ENCODE measurements around the gene GTF2F2.
A peak's percentile ranks its signal among the peaks of the same experiment; 100 is the strongest.
"Not testable (repeated sequence)": the region's sequence is repeated elsewhere in the genome, so short reads cannot be mapped to it uniquely, and the experiment has no call there.

GTF2F2 gene

DNA sequence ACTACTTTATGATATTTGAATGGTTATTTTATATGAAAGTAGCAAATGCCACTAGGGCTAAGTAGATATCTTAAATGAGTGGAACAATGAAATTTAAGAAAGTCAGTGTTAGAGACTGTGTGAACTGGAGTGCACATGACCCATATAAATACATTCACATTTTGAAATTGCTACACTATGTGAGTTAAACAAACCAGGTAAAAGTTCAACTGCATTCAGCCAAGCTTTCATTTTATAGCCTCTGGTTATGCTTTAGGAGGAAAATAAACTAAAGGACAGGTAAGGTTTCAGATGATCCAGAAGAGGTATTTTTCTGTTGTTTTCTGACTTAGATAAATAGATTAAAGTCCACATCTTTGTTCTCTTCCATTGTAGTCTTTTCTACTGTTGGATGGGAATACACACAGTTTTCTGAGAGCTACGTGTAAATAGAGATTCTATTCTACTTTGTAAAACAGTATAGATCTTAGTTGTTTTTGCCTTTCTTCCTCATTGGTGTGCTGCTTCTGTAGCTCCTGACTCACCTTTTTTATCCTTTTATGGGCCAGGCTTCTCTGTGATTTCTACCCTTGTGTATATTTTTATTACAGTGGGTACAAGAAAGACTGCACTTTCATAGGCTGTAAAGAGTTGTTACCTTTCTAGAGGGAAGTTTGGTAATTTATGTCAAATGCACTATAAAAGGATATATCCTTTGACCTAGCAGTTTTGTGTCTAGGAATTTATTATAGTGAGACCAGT is 135.1 kb downstream of the GTF2F2 start:
- no peak for DNase-seq (ENCODE audit: low read depth in 2 of 2)

DNA sequence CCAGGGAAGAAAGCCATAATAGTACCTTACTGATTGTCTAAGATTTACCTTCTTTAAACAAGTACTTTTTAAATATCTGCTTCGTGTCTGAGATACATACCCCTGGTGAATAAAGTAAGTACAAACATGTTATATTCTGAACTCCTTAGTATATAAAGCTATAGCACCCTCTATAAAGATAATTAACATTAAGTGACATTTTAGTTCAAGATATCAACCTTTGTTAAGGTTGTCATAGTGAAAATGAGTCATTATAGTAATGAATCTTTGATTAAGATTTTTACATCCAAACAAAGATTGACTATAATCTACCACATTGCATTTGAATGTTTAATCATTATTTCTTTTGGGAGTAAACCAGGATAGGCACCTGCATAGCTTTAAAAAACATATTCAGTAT is 135.9 kb downstream of the GTF2F2 start:
- DNase-seq (ENCODE audit: low read depth in 2 of 2), result no peak

GRCh38 chr13:45257638-45258333 is 137.5 kb downstream of the GTF2F2 start:
- no peak for DNase-seq (ENCODE audit: low read depth in 2 of 2)

- no peak for DNase-seq (ENCODE audit: low read depth in 2 of 2)
Measured at GRCh38 chr13:45258334-45258675, 138.0 kb downstream of the GTF2F2 start.

DNA sequence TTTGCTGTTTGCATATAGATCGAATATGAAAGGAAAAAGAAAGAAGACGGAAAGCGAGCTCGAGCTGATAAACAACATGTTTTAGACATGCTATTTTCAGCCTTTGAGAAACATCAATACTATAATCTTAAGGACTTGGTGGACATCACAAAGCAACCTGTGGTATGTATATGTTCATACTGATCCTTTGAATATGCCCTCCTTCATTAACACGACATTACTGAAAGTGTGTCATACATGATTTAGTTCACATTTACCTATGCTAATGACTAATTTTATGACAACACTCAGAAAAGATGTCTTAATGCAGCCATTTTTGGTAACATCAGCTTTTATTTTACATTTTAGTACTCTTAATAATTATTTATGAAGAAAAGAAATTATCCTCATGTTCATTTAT is 146.9 kb downstream of the GTF2F2 start:
- DNase-seq (ENCODE audit: low read depth in 2 of 2), result no peak

- DNase-seq (ENCODE audit: low read depth in 2 of 2), result no peak
Measured at GRCh38 chr13:45269204-45269603, 148.9 kb downstream of the GTF2F2 start.

DNA sequence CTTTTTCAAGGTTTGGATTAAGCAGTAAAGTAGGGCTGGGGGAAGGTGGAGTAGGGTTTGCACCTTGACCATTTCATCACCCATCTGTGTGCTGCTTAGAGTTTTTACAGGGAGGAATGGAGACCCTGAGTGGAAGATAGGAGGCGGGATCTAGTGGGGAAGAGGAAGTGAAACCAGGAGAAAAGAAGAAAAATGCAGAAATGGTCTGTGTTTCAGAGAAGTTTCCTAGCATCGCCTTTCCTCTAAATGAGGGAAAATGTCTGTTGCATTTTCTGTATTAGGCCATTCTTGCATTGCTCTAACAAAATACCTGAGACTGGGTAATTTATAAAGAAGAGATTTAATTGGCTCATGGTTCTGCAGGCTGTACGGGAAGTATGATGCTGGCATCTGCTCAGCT is 156.6 kb downstream of the GTF2F2 start:
- no peak for DNase-seq (ENCODE audit: low read depth in 2 of 2)

GRCh38 chr13:45278096-45278645 is 157.9 kb downstream of the GTF2F2 start:
- DNase-seq (ENCODE audit: low read depth in 2 of 2), result no peak

- DNase-seq (ENCODE audit: low read depth in 2 of 2), result no peak
Measured at GRCh38 chr13:45280011-45280410, 159.7 kb downstream of the GTF2F2 start.

- peak; percentile 33 to 53 for DNase-seq (ENCODE audit: low read depth in 2 of 2)
Measured at GRCh38 chr13:45280751-45281634, 160.7 kb downstream of the GTF2F2 start.

- DNase-seq (ENCODE audit: low read depth in 2 of 2), result no peak
Measured at GRCh38 chr13:45282994-45283393, 162.7 kb downstream of the GTF2F2 start.

DNA sequence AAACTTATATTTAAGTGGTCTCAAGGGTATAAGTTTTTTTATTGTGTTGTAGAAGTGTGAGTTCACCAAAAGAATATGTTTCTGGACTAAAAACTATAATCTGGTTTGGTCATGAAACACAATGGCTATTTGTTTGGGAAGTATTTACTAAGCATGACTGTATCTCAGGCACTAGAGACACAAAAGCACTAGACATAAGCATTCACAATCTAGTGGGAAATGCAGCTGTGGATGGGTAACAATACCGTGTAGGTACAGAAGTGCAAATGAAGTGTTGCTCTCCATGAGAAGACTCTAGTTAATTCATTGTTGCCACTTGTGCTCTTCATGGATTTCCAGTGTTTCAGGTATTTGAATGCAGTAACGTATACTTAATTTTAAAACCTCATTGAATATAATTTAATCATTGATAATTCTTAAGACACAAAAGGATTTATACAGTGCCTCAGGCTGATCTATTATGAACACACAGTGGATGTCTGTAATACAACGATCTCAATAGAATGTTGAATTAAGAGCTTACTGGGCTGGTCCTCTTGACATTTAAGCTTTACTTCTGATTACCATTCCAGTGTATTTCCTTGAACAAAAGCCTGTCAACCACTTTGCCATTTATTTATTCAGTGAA is 169.7 kb downstream of the GTF2F2 start:
- no peak for DNase-seq (ENCODE audit: low read depth in 2 of 2)

- no peak for DNase-seq (ENCODE audit: low read depth in 2 of 2)
Measured at GRCh38 chr13:45292176-45292575, 171.9 kb downstream of the GTF2F2 start.

DNA sequence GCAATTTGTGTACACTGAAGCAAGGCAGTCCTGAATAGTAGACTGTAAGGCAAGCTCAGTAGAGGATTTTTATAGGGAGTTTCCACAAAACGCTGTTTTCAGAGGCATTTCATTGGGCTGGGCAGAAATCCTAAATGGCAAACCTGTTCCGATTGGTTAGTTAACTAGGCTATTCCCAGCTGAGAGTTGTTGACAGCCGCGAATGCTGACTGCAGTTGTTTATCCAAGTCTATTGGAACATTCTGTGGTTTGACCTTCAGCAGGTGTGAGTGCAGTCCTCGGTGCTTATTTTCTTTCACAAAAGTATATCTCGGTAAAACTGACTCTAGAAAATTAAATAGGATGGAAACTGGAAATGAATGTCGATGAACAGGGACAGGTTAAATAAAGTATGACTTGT is 175.2 kb downstream of the GTF2F2 start:
- no peak for DNase-seq (ENCODE audit: low read depth in 2 of 2)

- no peak for DNase-seq (ENCODE audit: low read depth in 2 of 2)
Measured at GRCh38 chr13:45296259-45296658, 175.9 kb downstream of the GTF2F2 start.

DNA sequence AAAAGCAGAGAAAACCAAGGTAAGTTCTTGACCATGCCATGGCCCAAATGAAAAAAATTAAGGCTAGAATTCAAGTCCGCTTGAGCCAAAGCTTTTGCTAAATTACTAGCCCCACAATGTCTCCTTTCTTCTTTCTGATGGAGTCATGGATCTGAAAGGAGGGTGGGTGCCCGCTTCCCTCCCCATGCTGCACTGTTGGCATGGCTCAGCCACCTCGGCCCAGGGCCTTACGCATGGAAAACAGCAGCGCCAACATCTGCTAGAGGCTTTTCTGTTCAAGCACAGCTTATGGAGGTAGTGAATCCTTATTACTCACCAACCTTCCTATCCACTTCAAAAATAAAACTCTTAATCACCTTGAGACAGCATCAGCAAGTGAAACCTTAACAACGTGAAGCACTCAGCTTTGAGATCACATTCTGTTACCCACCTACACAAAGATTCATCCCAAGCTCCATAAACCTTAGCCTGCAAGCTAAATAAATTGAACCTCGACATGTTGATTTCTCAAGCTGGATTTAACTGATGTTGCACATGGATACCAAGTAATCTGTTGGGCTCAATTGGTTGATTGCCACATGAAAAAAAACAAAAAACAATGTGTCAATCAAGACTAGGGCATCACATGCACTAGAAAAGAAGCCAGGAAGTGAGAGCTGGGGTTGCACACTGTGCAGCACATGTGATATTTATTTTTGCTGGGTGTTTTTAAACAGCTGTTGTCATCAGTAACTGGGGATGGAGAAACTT is 177.3 kb downstream of the GTF2F2 start:
- no peak for DNase-seq (ENCODE audit: low read depth in 2 of 2)

GRCh38 chr13:45298206-45298505 is 177.8 kb downstream of the GTF2F2 start:
- DNase-seq (ENCODE audit: low read depth in 2 of 2), result no peak

- DNase-seq (ENCODE audit: low read depth in 2 of 2), result not testable (repeated sequence)
Measured at GRCh38 chr13:45298550-45298949, 178.2 kb downstream of the GTF2F2 start.

DNA sequence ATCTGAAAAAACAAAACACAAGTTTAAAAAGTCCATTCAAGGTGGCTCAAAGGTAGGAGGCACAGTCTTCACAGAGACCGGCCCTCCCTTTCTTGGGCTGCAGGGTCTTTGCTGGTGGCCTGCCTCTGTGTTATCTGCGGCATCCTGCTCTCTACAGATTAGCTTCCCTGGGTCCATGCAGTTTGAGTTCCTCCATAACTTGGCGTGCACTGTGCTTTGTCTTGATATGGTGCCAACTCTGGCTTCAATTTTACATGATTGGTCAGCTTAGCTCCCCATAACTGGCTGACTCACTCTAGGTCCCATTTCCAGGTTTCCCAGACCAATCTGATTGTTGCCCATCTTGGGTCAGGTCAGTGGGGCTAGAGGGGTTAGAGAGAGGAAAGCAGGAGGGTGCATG is 178.9 kb downstream of the GTF2F2 start:
- DNase-seq (ENCODE audit: low read depth in 2 of 2), result no peak

- DNase-seq (ENCODE audit: low read depth in 2 of 2), result no peak
Measured at GRCh38 chr13:45300190-45300985, 180.1 kb downstream of the GTF2F2 start.

Data from stimulated activated CD4-positive, alpha-beta T cell treated with anti-CD3 and anti-CD28 coated beads, Interleukin-15, amount 100 ng/mL, for 48 hours (primary cell).